ENCODE data around the gene NAALADL2. TPM values are rescaled to one million over a fixed set of nuclear protein-coding genes. Genes with fewer than 3 reads are reported as not detected.
A peak's percentile ranks its signal among the peaks of the same experiment; 100 is the strongest.
"Not testable (repeated sequence)": the region's sequence is repeated elsewhere in the genome, so short reads cannot be mapped to it uniquely, and the experiment has no call there.

NAALADL2 gene
- polyA plus RNA-seq, 3 donors, result 17.2 to 18.3 (median 17.5) TPM

- no peak for DNase-seq (ENCODE audit: extremely low read depth in 1 of 11, low read depth in 9 of 11, low spot score in 4 of 11)
Observed at GRCh38 chr3:175421902-175422301, 562.8 kb downstream of the NAALADL2 start.

GRCh38 chr3:175422744-175423143 is 563.6 kb downstream of the NAALADL2 start:
- no peak for DNase-seq (ENCODE audit: extremely low read depth in 1 of 11, low read depth in 9 of 11, low spot score in 4 of 11)

DNA sequence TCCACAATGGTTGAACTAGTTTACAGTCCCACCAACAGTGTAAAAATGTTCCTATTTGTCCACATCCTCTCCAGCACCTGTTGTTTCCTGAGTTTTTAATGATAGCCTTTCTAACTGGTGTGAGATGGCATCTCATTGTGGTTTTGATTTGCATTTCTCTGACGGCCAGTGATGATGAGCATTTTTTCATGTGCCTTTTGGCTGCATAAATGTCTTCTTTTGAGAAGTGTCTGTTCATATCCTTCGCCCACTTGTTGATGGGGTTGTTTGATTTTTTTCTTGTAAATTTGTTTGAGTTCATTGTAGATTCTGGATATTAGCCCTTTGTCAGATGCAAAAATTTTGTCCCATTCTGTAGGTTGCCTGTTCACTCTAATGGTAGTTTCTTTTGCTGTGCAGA is 564.7 kb downstream of the NAALADL2 start:
- not testable (repeated sequence) for DNase-seq (ENCODE audit: extremely low read depth in 1 of 11, low read depth in 9 of 11, low spot score in 4 of 11)

DNA sequence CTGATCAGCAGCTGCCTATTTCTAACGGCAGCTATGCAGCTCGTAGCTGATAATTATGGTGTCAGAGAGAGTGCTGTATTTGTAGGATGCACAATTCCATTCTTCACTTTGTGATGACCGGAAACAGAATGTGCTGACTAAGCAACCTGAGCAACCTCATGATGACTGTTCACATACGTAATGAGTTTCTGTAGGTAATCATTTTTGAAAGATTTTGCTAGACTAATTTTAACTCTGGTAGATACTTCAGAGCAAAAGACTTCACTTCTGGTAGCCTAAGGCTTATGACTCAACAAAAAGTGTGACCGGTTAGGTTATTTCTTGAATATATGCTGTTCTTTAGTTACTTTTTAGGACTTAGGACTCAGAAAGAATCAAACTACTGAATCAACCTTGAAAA is 567.7 kb downstream of the NAALADL2 start:
- no peak for DNase-seq (ENCODE audit: extremely low read depth in 1 of 11, low read depth in 9 of 11, low spot score in 4 of 11)

- no peak for DNase-seq (ENCODE audit: extremely low read depth in 1 of 11, low read depth in 9 of 11, low spot score in 4 of 11)
Observed at GRCh38 chr3:175428466-175428865, 569.3 kb downstream of the NAALADL2 start.

GRCh38 chr3:175430983-175431773 is 572.0 kb downstream of the NAALADL2 start:
- DNase-seq (ENCODE audit: extremely low read depth in 1 of 11, low read depth in 9 of 11, low spot score in 4 of 11), result peak in 1 of 11 donors; percentile 12

GRCh38 chr3:175432376-175433025 is 573.4 kb downstream of the NAALADL2 start:
- no peak for DNase-seq (ENCODE audit: extremely low read depth in 1 of 11, low read depth in 9 of 11, low spot score in 4 of 11)

DNA sequence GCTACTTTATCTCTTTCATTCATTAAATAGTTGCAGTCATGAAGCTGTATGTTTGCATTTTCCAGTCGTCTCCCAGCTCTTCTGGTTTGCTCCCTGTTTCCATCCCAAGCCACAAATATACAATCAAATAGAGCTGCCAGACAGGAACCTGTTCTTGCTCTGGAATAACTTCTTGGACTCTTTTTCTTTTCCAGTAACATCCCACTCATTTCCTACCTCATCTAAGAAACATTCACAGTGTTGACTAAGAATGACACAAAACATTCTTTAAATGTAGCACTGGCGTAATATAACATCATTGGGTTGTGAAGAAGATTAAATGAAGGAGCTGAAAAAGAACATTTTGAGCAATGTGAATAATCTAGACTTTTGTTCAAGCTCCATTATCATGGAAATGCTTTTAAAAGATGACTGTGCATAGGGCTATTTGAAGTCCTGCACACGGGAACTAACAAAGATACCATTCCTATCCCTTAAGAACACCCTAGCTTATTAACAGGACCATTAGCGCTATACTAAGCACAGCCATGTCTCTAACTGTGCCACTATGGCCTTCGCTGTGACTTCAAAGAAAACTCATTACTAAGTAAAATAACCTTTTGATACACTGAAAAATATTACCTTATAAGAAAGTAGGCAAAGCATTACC is 574.0 kb downstream of the NAALADL2 start:
- DNase-seq (ENCODE audit: extremely low read depth in 1 of 11, low read depth in 9 of 11, low spot score in 4 of 11), result no peak

DNA sequence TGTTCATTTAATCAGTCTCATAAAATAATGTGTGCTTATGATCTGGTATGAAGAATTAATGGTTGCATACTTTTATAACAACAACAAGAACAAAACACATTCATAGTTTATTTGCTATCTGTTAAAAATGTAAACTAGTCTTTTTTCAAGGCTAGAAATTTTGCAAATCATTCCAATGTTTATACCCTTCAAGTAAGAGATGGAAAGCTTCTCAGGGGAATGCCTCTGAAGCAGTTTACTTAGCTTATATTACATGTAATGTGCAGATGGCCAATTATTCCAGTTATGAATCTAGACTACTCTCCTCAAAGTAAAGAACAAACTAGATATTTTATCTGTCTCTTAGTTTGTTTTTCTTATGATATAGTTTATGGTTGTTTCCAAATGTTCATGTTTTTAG is 575.4 kb downstream of the NAALADL2 start:
- DNase-seq (ENCODE audit: extremely low read depth in 1 of 11, low read depth in 9 of 11, low spot score in 4 of 11), result peak in 2 of 11 donors; percentile 9 to 10

DNA sequence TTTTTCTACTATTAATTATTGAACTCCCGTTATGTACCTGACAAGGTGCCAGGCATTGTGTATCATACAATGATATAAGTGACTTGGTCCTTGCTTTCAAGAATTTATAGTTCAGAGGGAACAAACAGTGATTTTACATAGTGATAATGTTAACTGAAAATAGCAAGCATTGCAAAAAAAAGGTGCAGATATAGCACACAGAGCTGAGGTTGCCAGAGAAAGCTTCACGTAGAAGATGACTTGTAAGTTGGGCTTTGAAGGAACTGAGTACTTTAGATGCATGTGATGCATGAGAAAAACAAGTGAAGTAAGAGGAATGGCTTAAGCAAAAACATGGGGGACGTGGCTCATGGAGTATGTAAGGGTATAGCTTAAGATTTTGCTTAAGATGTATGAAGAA is 584.5 kb downstream of the NAALADL2 start:
- DNase-seq (ENCODE audit: extremely low read depth in 1 of 11, low read depth in 9 of 11, low spot score in 4 of 11), result no peak

- no peak for DNase-seq (ENCODE audit: extremely low read depth in 1 of 11, low read depth in 9 of 11, low spot score in 4 of 11)
Observed at GRCh38 chr3:175445741-175446140, 586.6 kb downstream of the NAALADL2 start.

DNA sequence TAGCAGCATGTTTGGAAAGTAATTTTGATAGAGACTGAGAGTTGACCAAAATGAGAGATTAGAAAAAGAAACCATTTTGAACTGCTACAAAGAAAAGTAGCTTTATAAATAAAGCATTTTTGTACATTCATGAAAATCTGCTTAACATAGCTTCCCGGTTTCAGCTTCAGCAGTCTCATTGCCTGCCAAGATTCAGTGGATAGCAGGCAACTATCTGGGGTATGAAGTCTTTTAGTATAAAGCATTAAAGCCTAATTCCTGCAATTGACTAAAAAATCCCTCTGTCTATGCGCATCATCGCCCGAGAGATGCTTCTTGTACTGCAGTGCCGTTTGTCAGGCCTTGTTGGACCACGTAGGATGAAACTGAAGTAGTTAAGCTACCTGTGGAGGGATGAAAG is 588.4 kb downstream of the NAALADL2 start:
- no peak for DNase-seq (ENCODE audit: extremely low read depth in 1 of 11, low read depth in 9 of 11, low spot score in 4 of 11)

GRCh38 chr3:175453361-175453760 is 594.2 kb downstream of the NAALADL2 start:
- DNase-seq (ENCODE audit: extremely low read depth in 1 of 11, low read depth in 9 of 11, low spot score in 4 of 11), result no peak

DNA sequence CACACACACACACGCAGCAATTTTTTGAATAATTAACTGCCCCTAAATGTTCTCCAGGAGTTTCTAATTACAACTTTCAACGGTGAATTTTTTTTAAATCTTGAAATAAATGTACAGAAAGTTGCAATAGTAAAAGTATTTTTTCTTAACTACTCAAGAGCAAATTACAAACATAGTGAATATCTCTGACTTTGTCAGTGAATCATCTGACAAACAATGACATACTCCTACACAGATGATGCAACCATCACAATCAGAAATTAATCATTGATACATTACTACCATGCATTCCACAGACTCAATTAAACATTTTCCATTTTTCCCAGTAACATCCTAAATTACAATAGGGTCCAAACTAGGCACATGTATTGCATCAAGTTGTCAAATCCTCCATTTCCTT is 597.3 kb downstream of the NAALADL2 start:
- DNase-seq (ENCODE audit: extremely low read depth in 1 of 11, low read depth in 9 of 11, low spot score in 4 of 11), result no peak

GRCh38 chr3:175457301-175457700 is 598.2 kb downstream of the NAALADL2 start:
- no peak for DNase-seq (ENCODE audit: extremely low read depth in 1 of 11, low read depth in 9 of 11, low spot score in 4 of 11)

DNA sequence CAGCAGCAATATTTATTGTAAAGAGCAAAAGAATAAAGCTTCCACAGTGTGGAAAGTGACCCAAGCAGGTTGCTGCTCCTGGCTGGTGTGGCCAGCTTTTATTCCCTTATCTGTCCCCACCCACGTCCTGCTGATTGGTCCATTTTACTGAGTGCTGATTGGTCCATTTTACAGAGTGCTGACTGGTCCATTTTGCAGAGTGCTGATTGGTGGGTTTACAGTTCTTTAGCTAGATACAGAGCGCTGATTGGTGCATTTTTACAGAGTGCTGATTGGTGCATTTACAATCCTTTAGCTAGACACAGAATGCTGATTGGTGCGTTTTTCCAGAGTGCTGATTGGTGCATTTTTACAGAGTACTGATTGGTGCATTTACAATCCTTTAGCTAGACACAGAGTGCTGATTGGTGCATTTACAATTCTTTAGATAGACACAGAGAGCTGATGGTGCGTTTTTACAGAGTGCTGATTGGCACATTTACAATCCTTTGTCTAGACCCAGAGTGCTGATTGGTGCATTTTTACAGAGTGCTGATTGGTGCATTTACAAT is 601.8 kb downstream of the NAALADL2 start:
- DNase-seq (ENCODE audit: extremely low read depth in 1 of 11, low read depth in 9 of 11, low spot score in 4 of 11), result not testable (repeated sequence)

- no peak for DNase-seq (ENCODE audit: extremely low read depth in 1 of 11, low read depth in 9 of 11, low spot score in 4 of 11)
Observed at GRCh38 chr3:175464362-175464761, 605.2 kb downstream of the NAALADL2 start.

- DNase-seq (ENCODE audit: extremely low read depth in 1 of 11, low read depth in 9 of 11, low spot score in 4 of 11), result no peak
Observed at GRCh38 chr3:175469124-175469523, 610.0 kb downstream of the NAALADL2 start.

GRCh38 chr3:175475765-175476164 is 616.6 kb downstream of the NAALADL2 start:
- DNase-seq (ENCODE audit: extremely low read depth in 1 of 11, low read depth in 9 of 11, low spot score in 4 of 11), result no peak

DNA sequence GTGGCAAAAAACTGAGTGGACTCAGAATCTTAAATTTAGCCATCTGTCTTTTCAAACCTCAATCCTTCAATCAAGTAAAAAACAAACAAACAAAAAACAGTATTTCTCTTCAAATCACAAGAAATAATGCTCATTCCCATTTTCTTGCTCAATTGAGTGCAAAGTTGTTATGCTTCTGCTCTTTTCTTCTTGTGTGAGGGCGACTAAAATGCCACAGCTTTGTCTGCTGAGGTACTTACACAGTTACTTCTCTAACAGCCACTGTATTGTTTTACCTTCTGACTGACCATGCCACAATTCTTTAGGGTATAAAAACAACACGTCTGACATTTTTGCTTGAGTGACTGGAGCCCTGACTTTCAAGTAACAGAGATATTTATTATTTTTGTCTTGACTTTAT is 617.4 kb downstream of the NAALADL2 start:
- no peak for DNase-seq (ENCODE audit: extremely low read depth in 1 of 11, low read depth in 9 of 11, low spot score in 4 of 11)
